HepG2 (cell line): ENCODE measurements around the gene PPP1R7. TPM values are rescaled to one million over a fixed set of nuclear protein-coding genes. Genes with fewer than 3 reads are reported as not detected.

ENCODE experiments used
- CC2D1A ChIP-seq: sonication (generic); formaldehyde crosslinking; IDR thresholded peaks from 2 replicates; pipeline ENCODE4 v1.8.1; 2023; ENCODE audit warnings: mild to moderate bottlenecking, missing genetic modification reagents
- FOXC1 ChIP-seq: sonication (generic); formaldehyde crosslinking; IDR thresholded peaks from 2 replicates; pipeline ENCODE4 v1.8.0; 2022; ENCODE audit warnings: mild to moderate bottlenecking, missing genetic modification reagents, borderline replicate concordance
- HNRNPL ChIP-seq: fragments of 200-400 bp; formaldehyde crosslinking; IDR thresholded peaks from 2 replicates; pipeline ENCODE4 v1.6.1; 2017; ENCODE audit warnings: mild to moderate bottlenecking, low read depth, low read length
- HNRNPLL ChIP-seq: fragments of 200-400 bp; formaldehyde crosslinking; IDR thresholded peaks from 2 replicates; pipeline ENCODE4 v1.6.1; 2017; ENCODE audit warnings: mild to moderate bottlenecking, low read depth, low read length; ENCODE audit not compliant: poor library complexity, severe bottlenecking
- HOXA5 ChIP-seq: sonication (generic); formaldehyde crosslinking; IDR thresholded peaks from 2 replicates; pipeline ENCODE4 v1.4.0; 2020; ENCODE audit warnings: missing genetic modification reagents
- KMT2A ChIP-seq: sonication (generic); formaldehyde crosslinking; IDR thresholded peaks from 2 replicates; pipeline ENCODE4 v1.4.0; 2020; ENCODE audit warnings: missing genetic modification reagents
- MEIS2 ChIP-seq: sonication (generic); formaldehyde crosslinking; IDR thresholded peaks from 2 replicates; pipeline ENCODE4 v1.9.0; 2021; ENCODE audit warnings: mild to moderate bottlenecking, missing genetic modification reagents
- MTF2 ChIP-seq: sonication (generic); formaldehyde crosslinking; IDR thresholded peaks from 2 replicates; pipeline ENCODE4 v1.5.0; 2020; ENCODE audit warnings: missing genetic modification reagents, borderline replicate concordance
- NFKB2 ChIP-seq: sonication (generic); formaldehyde crosslinking; IDR thresholded peaks from 2 replicates; pipeline ENCODE4 v1.4.0; 2020; ENCODE audit warnings: missing genetic modification reagents, borderline replicate concordance
- POLR2A ChIP-seq, 2 experiments: IDR thresholded peaks; 2 replicates each; pipeline ENCODE4 v1.6.1; 2011; ENCODE audit warnings: low read depth in 2 of 2, low read length in 2 of 2, mild to moderate bottlenecking in 1 of 2, moderate library complexity in 1 of 2; ENCODE audit not compliant: insufficient read depth in 1 of 2
- POLR2G ChIP-seq: fragments of 200-400 bp; formaldehyde crosslinking; IDR thresholded peaks from 2 replicates; pipeline ENCODE4 v1.6.1; 2018; ENCODE audit warnings: mild to moderate bottlenecking, low read depth, low read length, moderate library complexity
- PTBP1 ChIP-seq: fragments of 200-400 bp; formaldehyde crosslinking; IDR thresholded peaks from 2 replicates; pipeline ENCODE4 v1.6.1; 2018; ENCODE audit warnings: low read length, low read depth; ENCODE audit not compliant: poor library complexity, severe bottlenecking
- SALL1 ChIP-seq: sonication (generic); formaldehyde crosslinking; IDR thresholded peaks from 2 replicates; pipeline ENCODE4 v1.8.0; 2022; ENCODE audit warnings: mild to moderate bottlenecking, missing genetic modification reagents
- YY1 ChIP-seq: IDR thresholded peaks from 2 replicates; pipeline ENCODE4 v1.6.1; 2011; ENCODE audit warnings: low read length, low read depth, moderate library complexity, mild to moderate bottlenecking; ENCODE audit not compliant: insufficient read depth, insufficient replicate concordance
- polyA plus RNA-seq, 8 experiments: library from polyadenylated mRNA; depleted of rRNA in 3 of 8; stranded (reverse) in 7 of 8; unstranded in 1 of 8; fragments of >200 nt; fragmentation: Illumina TruSeq in 4 of 8; extraction: Trizol in 4 of 8; gene quantifications; 2 replicates each; pipeline versions ENCODE4 v1.2.1 to v1.2.3, GENCODE V29; 2011 to 2016; ENCODE audit warnings: low read depth in 4 of 8, missing spikeins in 1 of 8, mixed read lengths in 1 of 8; ENCODE audit not compliant: insufficient read depth in 1 of 8
- total RNA-seq, 5 experiments: library from RNA; depleted of rRNA; stranded (reverse); fragments of >200 nt; fragmentation: Illumina TruSeq; extraction: Trizol; gene quantifications; 2 replicates each; pipeline ENCODE4 v1.2.3, GENCODE V29; 2016; ENCODE audit warnings: low read depth in 1 of 5
- TF ChIP-seq, protein P1 (sequence below): IDR thresholded peaks from 2 replicates; pipeline ENCODE4 v1.6.1; 2016; ENCODE audit warnings: missing genetic modification reagents, missing compliant biosample characterization
- TF ChIP-seq, protein P2 (sequence below): sonication (generic); formaldehyde crosslinking; IDR thresholded peaks from 2 replicates; pipeline ENCODE4 v1.8.1; 2023; ENCODE audit warnings: missing genetic modification reagents, mild to moderate bottlenecking, borderline replicate concordance
- TF ChIP-seq, protein P3 (sequence below), 2 experiments: IDR thresholded peaks; 2 replicates each; pipeline ENCODE4 v1.6.1; 2011 to 2012; ENCODE audit warnings: low read length in 2 of 2, borderline replicate concordance in 1 of 2, low read depth in 1 of 2, mild to moderate bottlenecking in 1 of 2, moderate library complexity in 1 of 2
- TF ChIP-seq, protein P4 (sequence below): sonication (generic); formaldehyde crosslinking; IDR thresholded peaks from 2 replicates; pipeline ENCODE4 v1.4.0; 2020; ENCODE audit warnings: mild to moderate bottlenecking, missing genetic modification reagents
- TF ChIP-seq, protein P5 (sequence below): IDR thresholded peaks from 2 replicates; pipeline ENCODE4 v1.6.1; 2016; ENCODE audit warnings: low read depth, borderline replicate concordance
- TF ChIP-seq, protein P6 (sequence below): sonication (generic); formaldehyde crosslinking; IDR thresholded peaks from 2 replicates; pipeline ENCODE4 v1.8.1; 2022; ENCODE audit warnings: low read depth, mild to moderate bottlenecking, missing genetic modification reagents

The PPP1R7 gene
- total and polyA plus RNA-seq, 2 of the 13 experiments (the other 11 are each of a cell fraction or from before 2014, with no cell fraction given), result 33.3 to 67.9 TPM

DNA sequence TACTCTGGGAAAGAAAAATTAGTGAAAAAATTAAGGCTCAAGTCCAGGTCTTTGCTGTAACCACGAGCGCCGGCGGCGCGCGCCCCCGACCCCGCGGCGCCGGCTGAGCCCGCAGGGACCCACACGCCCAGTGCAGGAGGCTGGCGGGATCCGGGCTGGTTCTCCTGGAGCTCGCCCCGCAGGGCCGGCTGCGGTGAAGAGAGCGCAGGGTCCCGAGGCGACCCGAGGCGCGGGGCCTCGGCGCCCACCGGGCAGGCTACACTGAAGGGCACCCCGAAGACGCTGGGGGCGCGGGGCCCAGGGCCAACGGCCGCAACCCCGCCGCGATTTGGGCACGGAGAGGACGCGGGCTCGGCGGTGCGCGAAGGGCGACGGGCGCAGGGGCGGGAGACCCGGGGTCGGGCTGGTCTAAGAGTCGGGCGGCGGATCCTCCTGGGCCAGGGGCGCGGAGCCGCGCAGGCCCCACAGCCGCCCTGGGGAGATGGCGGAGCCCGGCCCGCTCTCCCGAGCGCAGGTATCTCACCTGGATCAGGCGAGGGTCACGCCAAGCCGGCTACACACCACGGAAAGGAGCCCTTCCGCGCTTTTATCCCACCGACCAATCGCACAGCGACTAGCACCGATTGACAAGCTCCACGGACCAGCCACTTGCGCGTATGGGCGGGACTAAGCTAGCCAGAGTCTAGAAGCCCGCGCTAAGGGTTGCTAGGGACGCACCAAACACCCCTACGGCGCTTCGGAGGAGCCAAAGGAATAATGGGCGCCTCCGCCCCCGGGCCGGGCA is 1.2 kb upstream of the PPP1R7 start, which contains the start of gene PASK (continued):
- TF ChIP-seq, protein P1, sequence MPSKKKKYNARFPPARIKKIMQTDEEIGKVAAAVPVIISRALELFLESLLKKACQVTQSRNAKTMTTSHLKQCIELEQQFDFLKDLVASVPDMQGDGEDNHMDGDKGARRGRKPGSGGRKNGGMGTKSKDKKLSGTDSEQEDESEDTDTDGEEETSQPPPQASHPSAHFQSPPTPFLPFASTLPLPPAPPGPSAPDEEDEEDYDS, result peak; percentile 34; the same call in 1 of the 2 replicates
- TF ChIP-seq, protein P2, sequence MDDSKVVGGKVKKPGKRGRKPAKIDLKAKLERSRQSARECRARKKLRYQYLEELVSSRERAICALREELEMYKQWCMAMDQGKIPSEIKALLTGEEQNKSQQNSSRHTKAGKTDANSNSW (CRISPR knock-in tag), result peak; percentile 36; the same call in 1 of the 2 replicates
- TF ChIP-seq, protein P3, sequence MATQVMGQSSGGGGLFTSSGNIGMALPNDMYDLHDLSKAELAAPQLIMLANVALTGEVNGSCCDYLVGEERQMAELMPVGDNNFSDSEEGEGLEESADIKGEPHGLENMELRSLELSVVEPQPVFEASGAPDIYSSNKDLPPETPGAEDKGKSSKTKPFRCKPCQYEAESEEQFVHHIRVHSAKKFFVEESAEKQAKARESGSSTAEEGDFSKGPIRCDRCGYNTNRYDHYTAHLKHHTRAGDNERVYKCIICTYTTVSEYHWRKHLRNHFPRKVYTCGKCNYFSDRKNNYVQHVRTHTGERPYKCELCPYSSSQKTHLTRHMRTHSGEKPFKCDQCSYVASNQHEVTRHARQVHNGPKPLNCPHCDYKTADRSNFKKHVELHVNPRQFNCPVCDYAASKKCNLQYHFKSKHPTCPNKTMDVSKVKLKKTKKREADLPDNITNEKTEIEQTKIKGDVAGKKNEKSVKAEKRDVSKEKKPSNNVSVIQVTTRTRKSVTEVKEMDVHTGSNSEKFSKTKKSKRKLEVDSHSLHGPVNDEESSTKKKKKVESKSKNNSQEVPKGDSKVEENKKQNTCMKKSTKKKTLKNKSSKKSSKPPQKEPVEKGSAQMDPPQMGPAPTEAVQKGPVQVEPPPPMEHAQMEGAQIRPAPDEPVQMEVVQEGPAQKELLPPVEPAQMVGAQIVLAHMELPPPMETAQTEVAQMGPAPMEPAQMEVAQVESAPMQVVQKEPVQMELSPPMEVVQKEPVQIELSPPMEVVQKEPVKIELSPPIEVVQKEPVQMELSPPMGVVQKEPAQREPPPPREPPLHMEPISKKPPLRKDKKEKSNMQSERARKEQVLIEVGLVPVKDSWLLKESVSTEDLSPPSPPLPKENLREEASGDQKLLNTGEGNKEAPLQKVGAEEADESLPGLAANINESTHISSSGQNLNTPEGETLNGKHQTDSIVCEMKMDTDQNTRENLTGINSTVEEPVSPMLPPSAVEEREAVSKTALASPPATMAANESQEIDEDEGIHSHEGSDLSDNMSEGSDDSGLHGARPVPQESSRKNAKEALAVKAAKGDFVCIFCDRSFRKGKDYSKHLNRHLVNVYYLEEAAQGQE (IDR thresholded peaks at IDR 0.05; ENCODE audit: borderline replicate concordance in 1 of 2, low read depth in 1 of 2, low read length in 2 of 2), result no peak
- TF ChIP-seq NFKB2 (CRISPR knock-in tag) (peak; percentile 48; the same call in 1 of the 2 replicates), POLR2G (peak; percentile 45; the same call in 1 of the 2 replicates), POLR2A (IDR thresholded peaks at IDR 0.05; ENCODE audit: insufficient read depth in 1 of 2, low read depth in 2 of 2, low read length in 2 of 2) (peak; percentile 48 to 59; a peak in 3 of 4 replicates), MEIS2 (CRISPR knock-in tag) (peak; percentile 60; the same call in 1 of the 2 replicates), YY1 (no peak), CC2D1A (no peak), HOXA5 (0 out of 2 replicates have a peak, but pooled peaks have one; percentile 32), MTF2 (CRISPR knock-in tag) (0 out of 2 replicates have a peak, but pooled peaks have one; percentile 59), KMT2A (0 out of 2 replicates have a peak, but pooled peaks have one; percentile 68), SALL1 (peak; percentile 56; the same call in 1 of the 2 replicates), HNRNPLL (peak; percentile 88), FOXC1 (CRISPR knock-in tag) (peak; percentile 21; the same call in 1 of the 2 replicates), PTBP1 (no peak), HNRNPL (peak; percentile 37; the same call in 1 of the 2 replicates)
- TF ChIP-seq, protein P4, sequence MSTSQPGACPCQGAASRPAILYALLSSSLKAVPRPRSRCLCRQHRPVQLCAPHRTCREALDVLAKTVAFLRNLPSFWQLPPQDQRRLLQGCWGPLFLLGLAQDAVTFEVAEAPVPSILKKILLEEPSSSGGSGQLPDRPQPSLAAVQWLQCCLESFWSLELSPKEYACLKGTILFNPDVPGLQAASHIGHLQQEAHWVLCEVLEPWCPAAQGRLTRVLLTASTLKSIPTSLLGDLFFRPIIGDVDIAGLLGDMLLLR (CRISPR knock-in tag), result peak; percentile 34; the same call in 1 of the 2 replicates
- TF ChIP-seq, protein P5, sequence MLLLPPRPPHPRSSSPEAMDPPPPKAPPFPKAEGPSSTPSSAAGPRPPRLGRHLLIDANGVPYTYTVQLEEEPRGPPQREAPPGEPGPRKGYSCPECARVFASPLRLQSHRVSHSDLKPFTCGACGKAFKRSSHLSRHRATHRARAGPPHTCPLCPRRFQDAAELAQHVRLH, result no peak
- TF ChIP-seq, protein P6, sequence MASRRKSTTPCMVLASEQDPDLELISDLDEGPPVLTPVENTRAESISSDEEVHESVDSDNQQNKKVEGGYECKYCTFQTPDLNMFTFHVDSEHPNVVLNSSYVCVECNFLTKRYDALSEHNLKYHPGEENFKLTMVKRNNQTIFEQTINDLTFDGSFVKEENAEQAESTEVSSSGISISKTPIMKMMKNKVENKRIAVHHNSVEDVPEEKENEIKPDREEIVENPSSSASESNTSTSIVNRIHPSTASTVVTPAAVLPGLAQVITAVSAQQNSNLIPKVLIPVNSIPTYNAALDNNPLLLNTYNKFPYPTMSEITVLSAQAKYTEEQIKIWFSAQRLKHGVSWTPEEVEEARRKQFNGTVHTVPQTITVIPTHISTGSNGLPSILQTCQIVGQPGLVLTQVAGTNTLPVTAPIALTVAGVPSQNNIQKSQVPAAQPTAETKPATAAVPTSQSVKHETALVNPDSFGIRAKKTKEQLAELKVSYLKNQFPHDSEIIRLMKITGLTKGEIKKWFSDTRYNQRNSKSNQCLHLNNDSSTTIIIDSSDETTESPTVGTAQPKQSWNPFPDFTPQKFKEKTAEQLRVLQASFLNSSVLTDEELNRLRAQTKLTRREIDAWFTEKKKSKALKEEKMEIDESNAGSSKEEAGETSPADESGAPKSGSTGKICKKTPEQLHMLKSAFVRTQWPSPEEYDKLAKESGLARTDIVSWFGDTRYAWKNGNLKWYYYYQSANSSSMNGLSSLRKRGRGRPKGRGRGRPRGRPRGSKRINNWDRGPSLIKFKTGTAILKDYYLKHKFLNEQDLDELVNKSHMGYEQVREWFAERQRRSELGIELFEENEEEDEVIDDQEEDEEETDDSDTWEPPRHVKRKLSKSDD (CRISPR knock-in tag), result peak; percentile 60; the same call in 1 of the 2 replicates
